Activated CD4-positive, alpha-beta memory T cell treated with anti-CD3 and anti-CD28 coated beads for 36 hours (primary cell): Measurements from ENCODE around the gene OR3A3. TPM values are rescaled to one million over a fixed set of nuclear protein-coding genes. Genes with fewer than 3 reads are reported as not detected.
"Not testable (repeated sequence)": the region's sequence is repeated elsewhere in the genome, so short reads cannot be mapped to it uniquely, and the experiment has no call there.

Experiments used
- CTCF ChIA-PET: fragments of 350-600 bp; sonication (Branson Sonifier 250); formaldehyde crosslinking; loops from one replicate; lab custom pipeline; 2021; ENCODE audit warnings: antibody characterized with exemption, inconsistent platforms; lab: Charles Lee
- POLR2A ChIA-PET: fragments of 350-600 bp; sonication (Branson Sonifier 250); formaldehyde crosslinking; loops from one replicate; lab custom pipeline; 2021; ENCODE audit warnings: antibody characterized with exemption; lab: Charles Lee
- DNase-seq: peaks from one replicate; pipeline ENCODE4 v3.0.0-alpha.2; 2020
- H3K27ac Mint-ChIP-seq: one replicate; pipeline ENCODE4 v1.8.0; 2021; ENCODE audit warnings: mixed read lengths
- H3K27me3 Mint-ChIP-seq: one replicate; pipeline ENCODE4 v1.8.0; 2021; ENCODE audit warnings: mixed read lengths
- H3K36me3 Mint-ChIP-seq: one replicate; pipeline ENCODE4 v1.8.0; 2021; ENCODE audit warnings: mixed read lengths
- H3K4me1 Mint-ChIP-seq: one replicate; pipeline ENCODE4 v1.8.0; 2021; ENCODE audit warnings: low read depth, mixed read lengths
- H3K4me3 Mint-ChIP-seq: one replicate; pipeline ENCODE4 v1.8.0; 2021; ENCODE audit warnings: mild to moderate bottlenecking, mixed read lengths
- H3K9me3 Mint-ChIP-seq: one replicate; pipeline ENCODE4 v1.8.0; 2021; ENCODE audit warnings: mixed read lengths
- intact Hi-C: fragments of 100-400 bp; cut with micrococcal nuclease; formaldehyde crosslinking; loops from one replicate; pipeline ENCODE4 v1.15.1; 2023
- total RNA-seq, 2 experiments: library from RNA; stranded (reverse); gene quantifications; one replicate each; pipeline ENCODE4 v1.2.3, GENCODE V29; 2021

OR3A3 gene
- total RNA-seq, 2 experiments from 2014 or later, result not detected

- no peaks in the 10 kb centered on the region for H3K36me3 Mint-ChIP-seq
- no peak overlapping the region for H3K27ac Mint-ChIP-seq
- no peak overlapping the region for H3K4me3 Mint-ChIP-seq
- no peaks in the 10 kb centered on the region for H3K4me1 Mint-ChIP-seq
- no peaks in the 10 kb centered on the region for H3K9me3 Mint-ChIP-seq
- intact Hi-C loops, result no loop called here
- ChIA-PET POLR2A (no interaction called here), CTCF (no interaction called here)
- DNase-seq, result no peak
- peaks cover 14% of the 10 kb centered on the region for H3K27me3 Mint-ChIP-seq
Observed at GRCh38 chr17:3415610-3416009, 4.4 kb downstream of the OR3A3 start.

GRCh38 chr17:3418222-3418621 lies 7.1 kb downstream of the OR3A3 start:
- Mint-ChIP-seq H3K27me3 (peaks cover 9% of the 10 kb centered on the region), H3K4me1 (no peaks in the 10 kb centered on the region), H3K36me3 (no peaks in the 10 kb centered on the region), H3K9me3 (no peaks in the 10 kb centered on the region), H3K4me3 (no peak overlapping the region), H3K27ac (no peak overlapping the region)
- intact Hi-C loops, result no loop called here
- ChIA-PET CTCF (no interaction called here), POLR2A (no interaction called here)
- DNase-seq, result no peak

GRCh38 chr17:3433215-3433614 lies 22.0 kb downstream of the OR3A3 start:
- H3K4me3 Mint-ChIP-seq, H3K4me1 Mint-ChIP-seq, H3K9me3 Mint-ChIP-seq, intact Hi-C loops, CTCF ChIA-PET, H3K27me3 Mint-ChIP-seq, H3K27ac Mint-ChIP-seq, POLR2A ChIA-PET, H3K36me3 Mint-ChIP-seq: not testable (repeated sequence)
- peak; percentile 34 for DNase-seq

- Mint-ChIP-seq H3K4me1 (no peaks in the 10 kb centered on the region), H3K9me3 (peaks cover 2% of the 10 kb centered on the region), H3K27ac (no peak within 1 kb of the TSS), H3K4me3 (no peak within 1 kb of the TSS), H3K27me3 (peaks cover 9% of the 10 kb centered on the region), H3K36me3 (no peaks in the 10 kb centered on the region)
- CTCF ChIA-PET, result no interaction called here
- intact Hi-C loops, result no loop called here
- DNase-seq, result no peak
- POLR2A ChIA-PET, result no interaction called here
Observed at GRCh38 chr17:3433741-3434140, 22.6 kb downstream of the OR3A3 start, which contains the start of gene OR1E2. OR1E2 (minus strand) TSS chr17:3433841; CDS start chr17:3433841, 0 bp downstream.

GRCh38 chr17:3438368-3438767 lies 27.2 kb downstream of the OR3A3 start:
- ChIA-PET CTCF (interaction anchor here (1.0 kb wide), 1 partner anchor 11 kb away, joined by 3 read pairs; no protein-coding TSS in a partner anchor), POLR2A (no interaction called here)
- intact Hi-C loops, result no loop called here
- Mint-ChIP-seq H3K27me3 (peaks cover 3% of the 10 kb centered on the region), H3K4me3 (no peak overlapping the region), H3K27ac (no peak overlapping the region), H3K36me3 (no peaks in the 10 kb centered on the region), H3K9me3 (no peaks in the 10 kb centered on the region), H3K4me1 (no peaks in the 10 kb centered on the region)
- no peak for DNase-seq

- Mint-ChIP-seq H3K9me3 (no peaks in the 10 kb centered on the region), H3K4me3 (no peak overlapping the region), H3K36me3 (no peaks in the 10 kb centered on the region), H3K27ac (no peak overlapping the region), H3K4me1 (no peaks in the 10 kb centered on the region), H3K27me3 (peaks cover 2% of the 10 kb centered on the region)
- ChIA-PET CTCF (no interaction called here), POLR2A (no interaction called here)
- no peak for DNase-seq
- intact Hi-C loops, result no loop called here
Observed at GRCh38 chr17:3440451-3440850, 29.3 kb downstream of the OR3A3 start.

GRCh38 chr17:3447625-3448024 lies 36.5 kb downstream of the OR3A3 start:
- DNase-seq, result no peak
- no peak overlapping the region for H3K27ac Mint-ChIP-seq
- intact Hi-C loops, result no loop called here
- CTCF ChIA-PET, result no interaction called here
- no peaks in the 10 kb centered on the region for H3K9me3 Mint-ChIP-seq
- H3K36me3 Mint-ChIP-seq, result no peaks in the 10 kb centered on the region
- POLR2A ChIA-PET, result no interaction called here
- no peaks in the 10 kb centered on the region for H3K4me1 Mint-ChIP-seq
- peaks cover 8% of the 10 kb centered on the region for H3K27me3 Mint-ChIP-seq
- H3K4me3 Mint-ChIP-seq, result no peak overlapping the region

- no peaks in the 10 kb centered on the region for H3K36me3 Mint-ChIP-seq
- no peak overlapping the region for H3K27ac Mint-ChIP-seq
- H3K4me3 Mint-ChIP-seq, result no peak overlapping the region
- no peaks in the 10 kb centered on the region for H3K4me1 Mint-ChIP-seq
- no peaks in the 10 kb centered on the region for H3K9me3 Mint-ChIP-seq
- DNase-seq, result no peak
- ChIA-PET CTCF (no interaction called here), POLR2A (no interaction called here)
- intact Hi-C loops, result no loop called here
- peaks cover 11% of the 10 kb centered on the region for H3K27me3 Mint-ChIP-seq
Observed at GRCh38 chr17:3448059-3448665, 37.0 kb downstream of the OR3A3 start.

GRCh38 chr17:3466355-3466754 lies 55.2 kb downstream of the OR3A3 start:
- H3K4me3 Mint-ChIP-seq, DNase-seq, H3K36me3 Mint-ChIP-seq, H3K27me3 Mint-ChIP-seq, H3K4me1 Mint-ChIP-seq, intact Hi-C loops, H3K27ac Mint-ChIP-seq, H3K9me3 Mint-ChIP-seq, POLR2A ChIA-PET, CTCF ChIA-PET: not testable (repeated sequence)

- Mint-ChIP-seq H3K4me1 (no peaks in the 10 kb centered on the region), H3K27me3 (peaks cover 4% of the 10 kb centered on the region), H3K36me3 (no peaks in the 10 kb centered on the region), H3K27ac (no peak overlapping the region), H3K4me3 (no peak overlapping the region), H3K9me3 (no peaks in the 10 kb centered on the region)
- ChIA-PET POLR2A (no interaction called here), CTCF (no interaction called here)
- no peak for DNase-seq
- intact Hi-C loops, result no loop called here
Observed at GRCh38 chr17:3469529-3469928, 58.4 kb downstream of the OR3A3 start.

- DNase-seq, result no peak
- peaks cover 4% of the 10 kb centered on the region for H3K27me3 Mint-ChIP-seq
- intact Hi-C loops, result no loop called here
- POLR2A ChIA-PET, result no interaction called here
- H3K4me3 Mint-ChIP-seq, result no peak within 1 kb of the TSS
- H3K9me3 Mint-ChIP-seq, result no peaks in the 10 kb centered on the region
- CTCF ChIA-PET, result no interaction called here
- no peaks in the 10 kb centered on the region for H3K36me3 Mint-ChIP-seq
- H3K4me1 Mint-ChIP-seq, result peaks cover 5% of the 10 kb centered on the region
- H3K27ac Mint-ChIP-seq, result no peak within 1 kb of the TSS
Observed at GRCh38 chr17:3471599-3471998, 60.4 kb downstream of the OR3A3 start, which contains the start of gene SPATA22. SPATA22 (minus strand) TSS chr17:3471819; CDS start chr17:3469325, 2,494 bp downstream.

- Mint-ChIP-seq H3K27ac (no peak overlapping the region), H3K4me3 (no peak overlapping the region), H3K36me3 (no peaks in the 10 kb centered on the region), H3K27me3 (peaks cover 4% of the 10 kb centered on the region), H3K9me3 (no peaks in the 10 kb centered on the region), H3K4me1 (peaks cover 5% of the 10 kb centered on the region)
- DNase-seq, result no peak
- intact Hi-C loops, result no loop called here
- POLR2A ChIA-PET, result no interaction called here
- CTCF ChIA-PET, result no interaction called here
Observed at GRCh38 chr17:3472137-3472536, 61.0 kb downstream of the OR3A3 start.
